ENCODE data around the gene ABCA2. TPM values are rescaled to one million over a fixed set of nuclear protein-coding genes. Genes with fewer than 3 reads are reported as not detected.

Gene ABCA2
- total RNA-seq, 6 experiments from 2014 or later = 23.7 to 49.2 (median 34.2) TPM

- no peaks in the 10 kb centered on the region for H3K27me3 ChIP-seq
- 17% methylated on average over 1 of the region's 35 CpGs for WGBS (ENCODE audit: insufficient coverage, low coverage, low lambda C conversion rate, missing lambda C conversion rate)
- no peak for TF ChIP-seq CTCF (IDR thresholded peaks at IDR 0.05)
- TF ChIP-seq POLR2A (IDR thresholded peaks at IDR 0.05) = no peak
- DNase-seq (no peak), ATAC-seq (peak in 2 of 4 donors; percentile 1 to 7)
- no peak within 1 kb of the TSS for H3K4me3 ChIP-seq
- H3K36me3 ChIP-seq = no peaks in the 10 kb centered on the region
- peak within 1 kb of the TSS in 1 of 3 donors; percentile 29 for H3K27ac ChIP-seq
- H3K4me1 ChIP-seq = peaks cover 0 to 14% (median 5%) of the 10 kb centered on the region in 4 donors
- no peaks in the 10 kb centered on the region for H3K9me3 ChIP-seq
- intact Hi-C loops (cut with DNase I) = no loop called here
Measured at GRCh38 chr9:136996361-136997292, 31.4 kb downstream of the ABCA2 start, which contains the start of gene CLIC3. Gene CLIC3 (minus strand): TSS chr9:136996568. CDS start chr9:136996543, 25 bp downstream.

DNA sequence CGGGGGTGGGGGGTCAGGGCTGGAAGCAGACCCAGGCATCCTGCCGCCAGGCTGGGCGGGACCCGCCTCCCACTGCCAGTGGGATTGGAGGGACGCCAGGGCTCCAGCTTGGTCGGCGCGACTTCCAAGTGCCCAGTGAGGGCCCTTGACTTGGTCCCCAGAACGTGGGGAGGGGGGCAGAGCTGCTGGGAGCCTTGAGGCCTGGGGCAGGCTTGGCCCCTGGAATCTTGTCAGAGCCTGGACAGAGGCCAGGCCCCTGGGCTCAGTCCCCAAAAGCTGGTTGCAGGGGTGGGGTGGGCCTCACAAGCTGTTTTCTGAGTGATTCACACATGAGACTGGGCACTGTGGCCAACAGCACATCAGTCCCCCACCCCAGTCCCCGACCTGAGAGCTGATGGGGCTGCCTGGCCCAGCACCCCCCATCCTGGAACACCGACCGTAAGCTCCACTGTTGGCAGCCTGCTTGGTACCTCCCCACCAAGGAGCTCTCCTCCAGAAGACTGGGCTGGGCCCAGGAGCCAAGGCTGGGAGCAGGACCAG is 32.2 kb downstream of the ABCA2 start:
- WGBS (ENCODE audit: insufficient coverage, low coverage, low lambda C conversion rate, missing lambda C conversion rate) = no CpG with 5 or more reads among the region's 12 CpGs
- Histone ChIP-seq H3K4me3 (no peak overlapping the region), H3K4me1 (peaks cover 0 to 14% (median 5%) of the 10 kb centered on the region in 4 donors), H3K9me3 (no peaks in the 10 kb centered on the region), H3K27me3 (no peaks in the 10 kb centered on the region), H3K36me3 (no peaks in the 10 kb centered on the region), H3K27ac (no peak overlapping the region)
- intact Hi-C loops (cut with DNase I) = no loop called here
- ATAC-seq (no peak), DNase-seq (no peak)
- TF ChIP-seq CTCF (IDR thresholded peaks at IDR 0.05) = no peak

GRCh38 chr9:136995362-136995761 is 32.7 kb downstream of the ABCA2 start:
- ATAC-seq (no peak), DNase-seq (no peak)
- no peaks in the 10 kb centered on the region for H3K36me3 ChIP-seq
- peaks cover 0 to 14% (median 5%) of the 10 kb centered on the region in 4 donors for H3K4me1 ChIP-seq
- H3K9me3 ChIP-seq = no peaks in the 10 kb centered on the region
- TF ChIP-seq CTCF (IDR thresholded peaks at IDR 0.05) (no peak), POLR2A (IDR thresholded peaks at IDR 0.05) (no peak)
- H3K27me3 ChIP-seq = no peaks in the 10 kb centered on the region
- WGBS (ENCODE audit: insufficient coverage, low coverage, low lambda C conversion rate, missing lambda C conversion rate) = 36% methylated on average over 5 of the region's 30 CpGs
- intact Hi-C loops (cut with DNase I) = no loop called here
- H3K4me3 ChIP-seq = no peak overlapping the region
- no peak overlapping the region for H3K27ac ChIP-seq

GRCh38 chr9:136994888-136995230 is 33.2 kb downstream of the ABCA2 start:
- Histone ChIP-seq H3K9me3 (no peaks in the 10 kb centered on the region), H3K4me3 (no peak overlapping the region), H3K36me3 (no peaks in the 10 kb centered on the region), H3K27ac (no peak overlapping the region), H3K4me1 (peaks cover 0 to 14% (median 5%) of the 10 kb centered on the region in 4 donors), H3K27me3 (no peaks in the 10 kb centered on the region)
- TF ChIP-seq POLR2A (IDR thresholded peaks at IDR 0.05) = no peak
- TF ChIP-seq CTCF (IDR thresholded peaks at IDR 0.05) = no peak
- no peak for DNase-seq
- ATAC-seq = no peak
- intact Hi-C loops (cut with DNase I) = no loop called here
- WGBS (ENCODE audit: insufficient coverage, low coverage, low lambda C conversion rate, missing lambda C conversion rate) = 52% methylated on average over 8 of the region's 40 CpGs
